ENCODE measurements around the gene OAT. TPM values are rescaled to one million over a fixed set of nuclear protein-coding genes. Genes with fewer than 3 reads are reported as not detected.

Gene OAT
- total RNA-seq, 1 experiment from 2014 or later, result 53.0 TPM

- DNase-seq, result no peak
- H3K27me3 Mint-ChIP-seq (ENCODE audit: unreplicated experiment), result peaks cover 13% of the 10 kb centered on the region
- intact Hi-C loops (cut with micrococcal nuclease; ENCODE audit: unreplicated experiment), result no loop called here
- H3K36me3 Mint-ChIP-seq (ENCODE audit: insufficient read depth, unreplicated experiment), result peaks cover 21% of the 10 kb centered on the region
- no peak overlapping the region for H3K4me3 Mint-ChIP-seq (ENCODE audit: low read depth, unreplicated experiment)
- no peak for TF ChIP-seq CTCF (IDR thresholded peaks at IDR 0.05; ENCODE audit: unreplicated experiment)
- no peaks in the 10 kb centered on the region for H3K4me1 Mint-ChIP-seq (ENCODE audit: low read depth, unreplicated experiment)
- no peaks in the 10 kb centered on the region for H3K9me3 Mint-ChIP-seq (ENCODE audit: low read depth, unreplicated experiment)
- CTCF ChIA-PET, result interaction anchor here (0.8 kb wide), 1 partner anchor 16 kb away, joined by 3 read pairs; no protein-coding TSS in a partner anchor
- H3K27ac Mint-ChIP-seq (ENCODE audit: unreplicated experiment), result no peak overlapping the region
- no TSS peak for BruUV-seq (replicated peaks)
Observed at GRCh38 chr10:124420254-124420653, 1.5 kb upstream of the OAT start.

DNA sequence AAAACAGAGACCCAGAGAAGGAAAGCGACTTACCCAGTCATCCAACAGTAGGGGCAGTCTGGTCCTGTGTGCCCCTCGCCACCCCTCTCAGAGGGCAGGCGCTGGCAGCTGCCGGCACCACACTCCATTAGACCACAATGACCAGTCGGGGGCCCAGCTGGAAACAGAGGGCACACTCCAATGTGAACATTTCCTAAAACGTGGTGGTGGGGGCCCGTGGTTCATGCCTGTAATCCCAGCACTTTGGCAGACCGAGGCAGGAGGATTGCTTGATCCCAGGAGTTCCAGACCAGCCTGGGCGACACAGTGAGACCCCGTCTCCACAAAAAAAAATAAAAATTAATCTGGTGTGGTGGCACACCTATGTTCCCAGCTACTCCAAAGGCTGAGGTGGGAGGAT, 912 bp upstream of the OAT start:
- intact Hi-C loops (cut with micrococcal nuclease; ENCODE audit: unreplicated experiment), result no loop called here
- no peak for TF ChIP-seq CTCF (IDR thresholded peaks at IDR 0.05; ENCODE audit: unreplicated experiment)
- Mint-ChIP-seq H3K36me3 (ENCODE audit: insufficient read depth, unreplicated experiment) (peaks cover 21% of the 10 kb centered on the region), H3K9me3 (ENCODE audit: low read depth, unreplicated experiment) (no peaks in the 10 kb centered on the region), H3K27ac (ENCODE audit: unreplicated experiment) (no peak overlapping the region), H3K4me3 (ENCODE audit: low read depth, unreplicated experiment) (peak overlapping the region; percentile 71), H3K27me3 (ENCODE audit: unreplicated experiment) (peaks cover 10% of the 10 kb centered on the region), H3K4me1 (ENCODE audit: low read depth, unreplicated experiment) (no peaks in the 10 kb centered on the region)
- no TSS peak for BruUV-seq (replicated peaks)
- CTCF ChIA-PET, result interaction anchor here (1.2 kb wide), 1 partner anchor 16 kb away, joined by 4 read pairs; no protein-coding TSS in a partner anchor
- DNase-seq, result no peak

- intact Hi-C loops (cut with micrococcal nuclease; ENCODE audit: unreplicated experiment), result no loop called here
- CTCF ChIA-PET, result interaction anchor here (0.5 to 1.3 kb wide), 4 partner anchors 14 to 38 kb away, joined by 3 to 4 read pairs (median 4); no protein-coding TSS in a partner anchor
- Mint-ChIP-seq H3K4me1 (ENCODE audit: low read depth, unreplicated experiment) (no peaks in the 10 kb centered on the region), H3K27ac (ENCODE audit: unreplicated experiment) (no peak overlapping the region), H3K27me3 (ENCODE audit: unreplicated experiment) (no peaks in the 10 kb centered on the region), H3K36me3 (ENCODE audit: insufficient read depth, unreplicated experiment) (peaks cover 21% of the 10 kb centered on the region), H3K9me3 (ENCODE audit: low read depth, unreplicated experiment) (no peaks in the 10 kb centered on the region), H3K4me3 (ENCODE audit: low read depth, unreplicated experiment) (peak overlapping the region; percentile 71)
- DNase-seq, result peak; percentile 56
- no TSS peak for BruUV-seq (replicated peaks)
- TF ChIP-seq CTCF (IDR thresholded peaks at IDR 0.05; ENCODE audit: unreplicated experiment), result no peak
Observed at GRCh38 chr10:124417895-124418725, 613 bp downstream of the OAT start.

DNA sequence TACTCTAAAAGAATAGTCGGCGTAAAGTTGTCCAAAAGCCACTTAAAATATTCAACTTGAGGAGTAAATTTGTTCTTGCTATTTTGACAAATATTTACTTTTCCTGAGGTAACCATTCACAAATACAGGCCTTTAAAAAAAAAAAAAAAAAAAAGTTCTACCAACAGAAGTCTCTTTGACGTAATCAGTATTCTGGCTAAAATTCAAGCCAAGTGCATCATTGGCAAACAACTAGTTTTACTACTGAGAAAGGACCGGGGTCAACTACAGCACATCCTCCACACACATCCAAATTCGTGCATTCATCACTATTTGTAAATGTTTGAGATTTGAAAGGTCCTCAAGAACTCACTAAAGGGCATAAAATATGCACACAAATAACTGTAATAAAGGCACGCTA, 2.0 kb downstream of the OAT start:
- H3K27me3 Mint-ChIP-seq (ENCODE audit: unreplicated experiment), result no peaks in the 10 kb centered on the region
- intact Hi-C loops (cut with micrococcal nuclease; ENCODE audit: unreplicated experiment), result no loop called here
- no peak for TF ChIP-seq CTCF (IDR thresholded peaks at IDR 0.05; ENCODE audit: unreplicated experiment)
- no peak for DNase-seq
- H3K4me1 Mint-ChIP-seq (ENCODE audit: low read depth, unreplicated experiment), result no peaks in the 10 kb centered on the region
- no peak overlapping the region for H3K4me3 Mint-ChIP-seq (ENCODE audit: low read depth, unreplicated experiment)
- no peaks in the 10 kb centered on the region for H3K9me3 Mint-ChIP-seq (ENCODE audit: low read depth, unreplicated experiment)
- CTCF ChIA-PET, result interaction anchor here (0.6 to 1.3 kb wide), 3 partner anchors 13 to 546 kb away, joined by 3 to 4 read pairs (median 3); no protein-coding TSS in a partner anchor
- H3K36me3 Mint-ChIP-seq (ENCODE audit: insufficient read depth, unreplicated experiment), result peaks cover 21% of the 10 kb centered on the region
- BruUV-seq (replicated peaks), result no TSS peak
- H3K27ac Mint-ChIP-seq (ENCODE audit: unreplicated experiment), result no peak overlapping the region
